Tibial nerve (tissue), 4 donors: ENCODE data around the gene ELK3. TPM values are rescaled to one million over a fixed set of nuclear protein-coding genes. Genes with fewer than 3 reads are reported as not detected.

Source experiments
- DNase-seq, 2 donors: peaks; one replicate each; pipeline ENCODE4 v3.0.0-alpha.2; 2019; ENCODE audit warnings: low spot score in 2 of 2
- H3K27ac ChIP-seq, 4 donors: fragments of 200-600 bp; sonication (generic) in 3 of 4; one replicate each; pipeline ENCODE4 v1.5.1; 2017 to 2019; ENCODE audit warnings: mild to moderate bottlenecking in 1 of 4
- H3K27me3 ChIP-seq, 2 donors: fragments of 200-600 bp; sonication (generic) in 1 of 2; one replicate each; pipeline versions ENCODE4 v1.5.1 to v1.6.0; 2017 to 2019
- H3K36me3 ChIP-seq, 3 donors: fragments of 200-600 bp; sonication (generic); one replicate each; pipeline ENCODE4 v1.5.1; 2018 to 2019
- H3K4me1 ChIP-seq, 4 donors: fragments of 200-600 bp; sonication (generic) in 3 of 4; one replicate each; pipeline ENCODE4 v1.5.1; 2017 to 2019
- H3K4me3 ChIP-seq, 4 donors: fragments of 200-600 bp; sonication (generic) in 3 of 4; one replicate each; pipeline ENCODE4 v1.5.1; 2017 to 2019; ENCODE audit warnings: mild to moderate bottlenecking in 1 of 4, moderate library complexity in 1 of 4
- H3K9me3 ChIP-seq, 4 donors: fragments of 200-600 bp; sonication (generic) in 3 of 4; one replicate each; pipeline ENCODE4 v1.5.1; 2017 to 2019
- EP300 ChIP-seq, 2 donors: sonication (generic); formaldehyde crosslinking; IDR thresholded peaks; one replicate each; pipeline ENCODE4 v1.6.1; 2017; ENCODE audit warnings: antibody characterized with exemption in 2 of 2, mild to moderate bottlenecking in 1 of 2
- POLR2A ChIP-seq, 2 donors: fragments of 450-650 bp; IDR thresholded peaks; one replicate each; pipeline ENCODE4 v1.6.1; 2017; ENCODE audit warnings: antibody characterized with exemption in 2 of 2, mild to moderate bottlenecking in 2 of 2, moderate library complexity in 2 of 2
- WGBS, 2 donors: methylation state at CpG; one replicate each; pipeline ENCODE4 v1.1.5; 2018; 5-methylcytosine and 5-hydroxymethylcytosine counted together
- total RNA-seq, 4 donors: library from RNA; depleted of rRNA; stranded (reverse); fragments of >200 nt; gene quantifications; one replicate each; pipeline ENCODE4 v1.1.0, GENCODE V29; 2016
- TF ChIP-seq, protein P1 (sequence below), 5 experiments: fragments of 200-600 bp in 3 of 5; fragments of 450-650 bp in 2 of 5; sonication (generic) in 3 of 5; IDR thresholded peaks; one replicate each; pipeline ENCODE4 v1.5.1; 2016 to 2019; ENCODE audit warnings: antibody characterized with exemption in 5 of 5, mild to moderate bottlenecking in 3 of 5, moderate library complexity in 2 of 5

The ELK3 gene
- total RNA-seq, 4 donors from 2014 or later, result 9.4 to 28.6 (median 17.7) TPM

DNA sequence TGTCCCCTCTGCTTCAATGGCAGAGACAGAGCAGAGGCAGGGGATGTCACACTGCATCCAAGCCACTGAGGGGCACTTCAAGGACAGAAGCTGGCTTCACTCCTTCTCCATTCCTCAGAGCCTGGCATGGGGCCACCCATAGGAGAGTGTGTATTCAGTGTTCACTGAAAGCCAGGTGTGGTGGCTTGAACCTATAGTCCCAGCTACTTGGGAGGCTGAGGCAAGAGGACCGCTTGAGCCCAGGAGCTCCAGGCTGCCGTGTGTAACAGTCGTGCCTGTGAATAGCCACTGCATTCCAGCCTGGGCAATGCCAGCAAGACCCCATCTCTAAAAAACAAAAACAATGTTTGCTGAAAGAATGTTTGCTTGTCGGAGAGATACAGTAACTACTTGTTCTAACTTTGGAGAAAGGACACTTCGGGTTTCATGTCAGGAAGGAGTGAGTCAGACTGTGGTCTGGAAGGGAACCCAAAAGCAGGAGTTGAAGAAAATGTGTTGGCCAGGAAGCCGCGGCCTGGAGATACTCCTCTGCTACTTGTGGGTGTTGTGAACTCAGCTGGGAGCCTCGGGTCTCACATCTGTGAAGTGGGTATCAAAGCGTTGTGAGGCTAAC is 43.4 kb downstream of the ELK3 start:
- no peak overlapping the region for H3K4me3 ChIP-seq
- peaks cover 0 to 68% (median 22%) of the 10 kb centered on the region in 4 donors for H3K4me1 ChIP-seq
- no peaks in the 10 kb centered on the region for H3K27me3 ChIP-seq
- H3K27ac ChIP-seq, result peak overlapping the region in 2 of 4 donors; percentile 80 to 81
- H3K36me3 ChIP-seq, result no peaks in the 10 kb centered on the region
- TF ChIP-seq EP300 (IDR thresholded peaks at IDR 0.05), result peak in 1 of 2 donors; percentile 84
- TF ChIP-seq, protein P1, sequence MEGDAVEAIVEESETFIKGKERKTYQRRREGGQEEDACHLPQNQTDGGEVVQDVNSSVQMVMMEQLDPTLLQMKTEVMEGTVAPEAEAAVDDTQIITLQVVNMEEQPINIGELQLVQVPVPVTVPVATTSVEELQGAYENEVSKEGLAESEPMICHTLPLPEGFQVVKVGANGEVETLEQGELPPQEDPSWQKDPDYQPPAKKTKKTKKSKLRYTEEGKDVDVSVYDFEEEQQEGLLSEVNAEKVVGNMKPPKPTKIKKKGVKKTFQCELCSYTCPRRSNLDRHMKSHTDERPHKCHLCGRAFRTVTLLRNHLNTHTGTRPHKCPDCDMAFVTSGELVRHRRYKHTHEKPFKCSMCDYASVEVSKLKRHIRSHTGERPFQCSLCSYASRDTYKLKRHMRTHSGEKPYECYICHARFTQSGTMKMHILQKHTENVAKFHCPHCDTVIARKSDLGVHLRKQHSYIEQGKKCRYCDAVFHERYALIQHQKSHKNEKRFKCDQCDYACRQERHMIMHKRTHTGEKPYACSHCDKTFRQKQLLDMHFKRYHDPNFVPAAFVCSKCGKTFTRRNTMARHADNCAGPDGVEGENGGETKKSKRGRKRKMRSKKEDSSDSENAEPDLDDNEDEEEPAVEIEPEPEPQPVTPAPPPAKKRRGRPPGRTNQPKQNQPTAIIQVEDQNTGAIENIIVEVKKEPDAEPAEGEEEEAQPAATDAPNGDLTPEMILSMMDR (IDR thresholded peaks at IDR 0.05), result no peak
- peak in 1 of 2 donors; percentile 69 for DNase-seq
- 12 to 19% methylated on average over 9 of the region's 9 CpGs for WGBS, 2 donors
- no peaks in the 10 kb centered on the region for H3K9me3 ChIP-seq

DNA sequence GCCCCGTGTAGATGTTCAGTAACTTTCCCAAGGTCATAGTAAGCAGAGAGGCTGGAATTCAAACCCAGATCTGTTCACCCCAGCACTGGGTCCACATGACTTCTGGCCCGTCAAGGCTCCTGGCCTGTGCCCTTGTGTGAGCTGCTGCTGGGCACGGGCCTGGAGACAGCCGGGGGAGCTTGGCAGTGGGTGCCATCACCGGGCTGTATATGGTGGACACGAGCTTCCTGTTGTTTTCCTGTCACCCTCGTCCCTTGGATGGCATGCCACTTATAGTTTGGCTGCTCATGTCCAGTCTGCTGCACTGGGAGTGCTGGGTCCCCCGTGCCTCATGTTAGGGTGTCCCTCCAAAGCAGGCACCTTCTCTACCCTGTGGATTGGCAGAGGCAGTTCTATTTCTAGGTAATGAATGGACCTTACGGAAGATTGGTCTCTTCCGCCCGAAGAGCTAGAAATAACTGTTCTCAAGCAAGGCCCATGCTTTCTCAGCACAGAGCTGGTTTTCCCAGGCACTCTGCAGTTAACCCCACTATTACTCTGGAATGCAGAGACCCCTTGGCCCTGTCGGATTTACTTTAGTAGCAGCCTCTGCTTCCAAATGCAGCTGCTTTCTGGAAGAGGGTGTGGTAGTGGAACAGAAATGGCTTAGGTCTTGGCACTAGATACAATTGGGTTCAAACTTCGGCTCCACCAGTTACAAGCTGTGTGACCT is 44.3 kb downstream of the ELK3 start:
- Histone ChIP-seq H3K9me3 (no peaks in the 10 kb centered on the region), H3K36me3 (no peaks in the 10 kb centered on the region), H3K4me1 (peaks cover 0 to 68% (median 22%) of the 10 kb centered on the region in 4 donors), H3K27ac (peak overlapping the region in 2 of 4 donors; percentile 80 to 81), H3K4me3 (no peak overlapping the region), H3K27me3 (no peaks in the 10 kb centered on the region)
- DNase-seq, result no peak
- 61 to 69% methylated on average over 13 of the region's 13 CpGs for WGBS, 2 donors
- TF ChIP-seq, protein P1 (IDR thresholded peaks at IDR 0.05), result no peak
- no peak for TF ChIP-seq EP300 (IDR thresholded peaks at IDR 0.05)
- no peak for TF ChIP-seq POLR2A (IDR thresholded peaks at IDR 0.05)

- H3K4me1 ChIP-seq, result peaks cover 0 to 63% (median 22%) of the 10 kb centered on the region in 4 donors
- H3K27ac ChIP-seq, result no peak overlapping the region
- H3K9me3 ChIP-seq, result no peaks in the 10 kb centered on the region
- DNase-seq, result no peak
- H3K27me3 ChIP-seq, result no peaks in the 10 kb centered on the region
- TF ChIP-seq, protein P1 (IDR thresholded peaks at IDR 0.05), result no peak
- no peak for TF ChIP-seq POLR2A (IDR thresholded peaks at IDR 0.05)
- TF ChIP-seq EP300 (IDR thresholded peaks at IDR 0.05), result no peak
- no peaks in the 10 kb centered on the region for H3K36me3 ChIP-seq
- H3K4me3 ChIP-seq, result no peak overlapping the region
- WGBS, 2 donors, result 73 to 81% methylated on average over 17 to 18 of the region's 18 CpGs
Measured at GRCh38 chr12:96239711-96240635, 45.8 kb downstream of the ELK3 start.

DNA sequence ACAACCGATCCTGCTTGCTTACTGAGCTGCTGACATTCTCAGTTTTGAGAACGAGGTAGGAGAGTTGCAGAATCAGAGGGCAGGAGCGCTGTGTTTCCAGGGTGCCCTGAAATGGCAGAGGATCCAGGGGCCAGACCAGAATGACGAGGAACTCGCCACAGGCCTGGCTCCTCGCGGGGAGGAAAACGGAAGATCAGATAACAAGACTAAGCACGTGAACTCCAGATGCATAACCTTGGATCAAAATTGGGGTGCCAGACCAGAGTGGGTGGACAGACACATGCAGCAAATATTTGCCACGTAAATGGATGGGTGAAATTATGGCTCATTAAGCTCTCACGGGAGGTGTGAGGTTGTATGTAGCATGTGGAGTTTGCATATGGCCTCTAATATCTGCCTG is 46.5 kb downstream of the ELK3 start:
- H3K27me3 ChIP-seq, result no peaks in the 10 kb centered on the region
- no peak for DNase-seq
- 69 to 71% methylated on average over 11 of the region's 11 CpGs for WGBS, 2 donors
- H3K4me1 ChIP-seq, result peaks cover 0 to 56% (median 22%) of the 10 kb centered on the region in 4 donors
- H3K4me3 ChIP-seq, result no peak overlapping the region
- TF ChIP-seq, protein P1 (IDR thresholded peaks at IDR 0.05), result no peak
- TF ChIP-seq EP300 (IDR thresholded peaks at IDR 0.05), result no peak
- no peak for TF ChIP-seq POLR2A (IDR thresholded peaks at IDR 0.05)
- no peaks in the 10 kb centered on the region for H3K36me3 ChIP-seq
- no peak overlapping the region for H3K27ac ChIP-seq
- H3K9me3 ChIP-seq, result no peaks in the 10 kb centered on the region
